ENCODE results near the gene BRI3. TPM values are rescaled to one million over a fixed set of nuclear protein-coding genes. Genes with fewer than 3 reads are reported as not detected.

Gene BRI3
- total and polyA plus RNA-seq, 9 of the 15 experiments (the other 6 are each of a cell fraction or from before 2014, with no cell fraction given): 4.3 to 57.4 (median 18.6) TPM

DNA sequence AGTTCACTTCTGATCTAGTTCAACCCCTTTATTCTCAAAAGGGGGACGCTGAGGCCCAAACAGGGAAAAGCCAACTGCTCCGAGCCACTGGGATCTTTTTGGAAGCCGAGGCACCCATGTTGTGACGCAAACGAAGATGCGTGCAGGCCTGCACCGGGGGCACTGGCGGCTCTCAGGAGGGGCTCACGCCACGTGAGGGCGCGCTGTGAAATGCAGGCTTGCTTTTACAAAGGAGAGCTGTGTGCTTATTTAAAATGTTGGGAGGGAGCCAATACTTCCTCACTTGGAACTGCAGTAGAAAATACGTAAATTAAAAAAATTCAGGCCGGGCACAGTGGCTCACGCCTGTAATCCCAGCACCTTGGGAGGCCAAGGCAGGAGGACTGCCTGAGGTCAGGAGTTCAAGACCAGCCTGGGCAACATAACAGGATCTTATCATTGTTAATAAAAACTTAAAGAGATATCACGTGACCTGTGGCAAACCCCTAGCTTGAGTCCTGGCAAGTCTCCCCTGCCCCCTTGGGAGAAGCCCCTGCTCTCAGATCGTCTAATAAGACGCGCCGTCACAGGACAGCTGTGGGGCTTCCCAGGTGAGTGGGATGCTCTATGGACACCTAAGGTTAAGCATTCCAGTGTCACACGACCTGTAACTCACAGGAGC lies 16.3 kb downstream of the BRI3 start:
- peak in 1 of 4 experiments; percentile 7 for DNase-seq (ENCODE audit: extremely low read depth in 1 of 4, low spot score in 3 of 4)
- no peaks in the 10 kb centered on the region for H3K9me1 ChIP-seq (ENCODE audit: control insufficient read depth, insufficient read depth, low read length)
- H3K27me3 ChIP-seq (ENCODE audit: control insufficient read depth in 2 of 2, insufficient read depth in 2 of 2, low read length in 2 of 2): peaks cover 3 to 49% of the 10 kb centered on the region in 2 experiments; a peak in 3 of 5 replicates
- WGBS (ENCODE audit: insufficient coverage, low coverage, missing lambda C conversion rate): 64% methylated on average over 21 of the region's 21 CpGs
- ChIA-PET POLR2A (no interaction called here), CTCF (ENCODE audit: low intra/inter-chr PET ratio) (no interaction called here)
- H2AFZ ChIP-seq (ENCODE audit: low read depth, low read length): no peak overlapping the region
- intact Hi-C loops (cut with micrococcal nuclease) (loop anchor here (5.0 kb wide), 1 partner anchor 540 kb away; no protein-coding TSS in a partner anchor), in situ Hi-C loops (cut with MboI) (loop anchor here (5.0 to 10.0 kb wide), 2 partner anchors 447 to 545 kb away; no protein-coding TSS in a partner anchor)
- no peaks in the 10 kb centered on the region for H3K9me3 ChIP-seq (replicated peaks; ENCODE audit: control insufficient read depth, insufficient read depth, low read depth, low read length)
- ATAC-seq: no peak
- H3K27ac ChIP-seq (ENCODE audit: extremely low read depth, low read depth, low read length): no peak overlapping the region
- H3K4me1 ChIP-seq (replicated peaks in 1 of 2; ENCODE audit: control insufficient read depth in 2 of 2, insufficient read depth in 2 of 2, low read length in 2 of 2): peaks cover 0 to 26% of the 10 kb centered on the region in 2 experiments; a peak in 3 of 5 replicates
- H3K4me2 ChIP-seq (ENCODE audit: insufficient read depth, low read length): no peak overlapping the region
- H3K4me3 ChIP-seq: no peak overlapping the region
- H3K36me3 ChIP-seq (ENCODE audit: control insufficient read depth, insufficient read depth, low read length): peaks cover 30% of the 10 kb centered on the region; the same call in 2 of the 3 replicates
- H4K20me1 ChIP-seq (replicated peaks; ENCODE audit: control insufficient read depth, insufficient read depth, low read length): peaks cover 21% of the 10 kb centered on the region
- no peak overlapping the region for H3K9ac ChIP-seq (ENCODE audit: insufficient read depth in 1 of 2, low read depth in 2 of 2, low read length in 2 of 2)
- no peak for FAIRE-seq
- no TSS peak for BruUV-seq (replicated peaks)
- H3K79me2 ChIP-seq (ENCODE audit: control insufficient read depth, insufficient read depth, low read length): no peaks in the 10 kb centered on the region
- TF ChIP-seq, protein P1, sequence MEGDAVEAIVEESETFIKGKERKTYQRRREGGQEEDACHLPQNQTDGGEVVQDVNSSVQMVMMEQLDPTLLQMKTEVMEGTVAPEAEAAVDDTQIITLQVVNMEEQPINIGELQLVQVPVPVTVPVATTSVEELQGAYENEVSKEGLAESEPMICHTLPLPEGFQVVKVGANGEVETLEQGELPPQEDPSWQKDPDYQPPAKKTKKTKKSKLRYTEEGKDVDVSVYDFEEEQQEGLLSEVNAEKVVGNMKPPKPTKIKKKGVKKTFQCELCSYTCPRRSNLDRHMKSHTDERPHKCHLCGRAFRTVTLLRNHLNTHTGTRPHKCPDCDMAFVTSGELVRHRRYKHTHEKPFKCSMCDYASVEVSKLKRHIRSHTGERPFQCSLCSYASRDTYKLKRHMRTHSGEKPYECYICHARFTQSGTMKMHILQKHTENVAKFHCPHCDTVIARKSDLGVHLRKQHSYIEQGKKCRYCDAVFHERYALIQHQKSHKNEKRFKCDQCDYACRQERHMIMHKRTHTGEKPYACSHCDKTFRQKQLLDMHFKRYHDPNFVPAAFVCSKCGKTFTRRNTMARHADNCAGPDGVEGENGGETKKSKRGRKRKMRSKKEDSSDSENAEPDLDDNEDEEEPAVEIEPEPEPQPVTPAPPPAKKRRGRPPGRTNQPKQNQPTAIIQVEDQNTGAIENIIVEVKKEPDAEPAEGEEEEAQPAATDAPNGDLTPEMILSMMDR (IDR thresholded peaks at IDR 0.05 in 2 of 3, conservative IDR thresholded peaks at IDR 0.05 in 1 of 3; ENCODE audit: insufficient read depth in 2 of 3, low read depth in 1 of 3, low read length in 3 of 3): no peak
- TF ChIP-seq RAD51 (IDR thresholded peaks at IDR 0.05; ENCODE audit: borderline replicate concordance, low read depth): peak; percentile 54; the same call in 1 of the 2 replicates
- TF ChIP-seq TOE1 (IDR thresholded peaks at IDR 0.05; ENCODE audit: borderline replicate concordance): 0 out of 2 replicates have a peak, but pooled peaks have one; percentile 18
- no peak for TF ChIP-seq TOE1 (CRISPR knock-in tag; IDR thresholded peaks at IDR 0.05; ENCODE audit: borderline replicate concordance, low read depth)
- TF ChIP-seq LARP7 (IDR thresholded peaks at IDR 0.05): no peak
- TF ChIP-seq NR1H2 (CRISPR knock-in tag; IDR thresholded peaks at IDR 0.05): no peak
- TF ChIP-seq NBN (IDR thresholded peaks at IDR 0.05; ENCODE audit: low read depth): no peak
- TF ChIP-seq TBP (optimal IDR thresholded peaks at IDR 0.05; ENCODE audit: low read depth, low read length): no peak
- no peak for TF ChIP-seq HDAC1 (IDR thresholded peaks at IDR 0.05)
- TF ChIP-seq ZNF184 (CRISPR knock-in tag; IDR thresholded peaks at IDR 0.05): no peak
- TF ChIP-seq NFIC (IDR thresholded peaks at IDR 0.05): peak; percentile 28; the same call in 1 of the 2 replicates
- TF ChIP-seq, protein P2, sequence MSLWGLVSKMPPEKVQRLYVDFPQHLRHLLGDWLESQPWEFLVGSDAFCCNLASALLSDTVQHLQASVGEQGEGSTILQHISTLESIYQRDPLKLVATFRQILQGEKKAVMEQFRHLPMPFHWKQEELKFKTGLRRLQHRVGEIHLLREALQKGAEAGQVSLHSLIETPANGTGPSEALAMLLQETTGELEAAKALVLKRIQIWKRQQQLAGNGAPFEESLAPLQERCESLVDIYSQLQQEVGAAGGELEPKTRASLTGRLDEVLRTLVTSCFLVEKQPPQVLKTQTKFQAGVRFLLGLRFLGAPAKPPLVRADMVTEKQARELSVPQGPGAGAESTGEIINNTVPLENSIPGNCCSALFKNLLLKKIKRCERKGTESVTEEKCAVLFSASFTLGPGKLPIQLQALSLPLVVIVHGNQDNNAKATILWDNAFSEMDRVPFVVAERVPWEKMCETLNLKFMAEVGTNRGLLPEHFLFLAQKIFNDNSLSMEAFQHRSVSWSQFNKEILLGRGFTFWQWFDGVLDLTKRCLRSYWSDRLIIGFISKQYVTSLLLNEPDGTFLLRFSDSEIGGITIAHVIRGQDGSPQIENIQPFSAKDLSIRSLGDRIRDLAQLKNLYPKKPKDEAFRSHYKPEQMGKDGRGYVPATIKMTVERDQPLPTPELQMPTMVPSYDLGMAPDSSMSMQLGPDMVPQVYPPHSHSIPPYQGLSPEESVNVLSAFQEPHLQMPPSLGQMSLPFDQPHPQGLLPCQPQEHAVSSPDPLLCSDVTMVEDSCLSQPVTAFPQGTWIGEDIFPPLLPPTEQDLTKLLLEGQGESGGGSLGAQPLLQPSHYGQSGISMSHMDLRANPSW (CRISPR knock-in tag; IDR thresholded peaks at IDR 0.05): no peak
- TF ChIP-seq, protein P3, sequence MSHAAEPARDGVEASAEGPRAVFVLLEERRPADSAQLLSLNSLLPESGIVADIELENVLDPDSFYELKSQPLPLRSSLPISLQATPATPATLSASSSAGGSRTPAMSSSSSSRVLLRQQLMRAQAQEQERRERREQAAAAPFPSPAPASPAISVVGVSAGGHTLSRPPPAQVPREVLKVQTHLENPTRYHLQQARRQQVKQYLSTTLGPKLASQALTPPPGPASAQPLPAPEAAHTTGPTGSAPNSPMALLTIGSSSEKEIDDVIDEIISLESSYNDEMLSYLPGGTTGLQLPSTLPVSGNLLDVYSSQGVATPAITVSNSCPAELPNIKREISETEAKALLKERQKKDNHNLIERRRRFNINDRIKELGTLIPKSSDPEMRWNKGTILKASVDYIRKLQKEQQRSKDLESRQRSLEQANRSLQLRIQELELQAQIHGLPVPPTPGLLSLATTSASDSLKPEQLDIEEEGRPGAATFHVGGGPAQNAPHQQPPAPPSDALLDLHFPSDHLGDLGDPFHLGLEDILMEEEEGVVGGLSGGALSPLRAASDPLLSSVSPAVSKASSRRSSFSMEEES (CRISPR knock-in tag; IDR thresholded peaks at IDR 0.05): peak; percentile 69
